ENCODE results near the gene DFFB.

Gene DFFB

GRCh38 chr1:3846541-3846940, 10.7 kb upstream of the DFFB start:
- intact Hi-C loops (cut with DNase I; ENCODE audit: low total_unique reads) = no loop called here

GRCh38 chr1:3847081-3847480, 10.2 kb upstream of the DFFB start:
- no peak for DNase-seq
- H3K36me3 ChIP-seq = peaks cover 57 to 92% (median 75%) of the 10 kb centered on the region in 3 donors
- no peak overlapping the region for H3K27ac ChIP-seq
- H3K27me3 ChIP-seq = no peaks in the 10 kb centered on the region
- H3K4me1 ChIP-seq = no peaks in the 10 kb centered on the region
- H3K4me3 ChIP-seq = no peak overlapping the region
- H3K9me3 ChIP-seq = no peaks in the 10 kb centered on the region
- TF ChIP-seq CTCF (IDR thresholded peaks at IDR 0.05) = no peak
- intact Hi-C loops (cut with DNase I; ENCODE audit: low total_unique reads) = no loop called here

More at GRCh38 chr1:3846541-3846940, 10.7 kb upstream of the DFFB start:
- Histone ChIP-seq H3K36me3 (peaks cover 53 to 92% (median 75%) of the 10 kb centered on the region in 3 donors), H3K27ac (no peak overlapping the region), H3K9me3 (no peaks in the 10 kb centered on the region), H3K4me1 (no peaks in the 10 kb centered on the region), H3K4me3 (no peak overlapping the region), H3K27me3 (no peaks in the 10 kb centered on the region)
- no peak for DNase-seq
- no peak for TF ChIP-seq CTCF (IDR thresholded peaks at IDR 0.05)

GRCh38 chr1:3850857-3851256, 6.4 kb upstream of the DFFB start:
- H3K27me3 ChIP-seq = no peaks in the 10 kb centered on the region
- peaks cover 0 to 8% (median 6%) of the 10 kb centered on the region in 4 donors for H3K4me1 ChIP-seq
- no peak for DNase-seq
- no peak overlapping the region for H3K4me3 ChIP-seq
- H3K27ac ChIP-seq = no peak overlapping the region
- no peak for TF ChIP-seq CTCF (IDR thresholded peaks at IDR 0.05)
- H3K9me3 ChIP-seq = no peaks in the 10 kb centered on the region
- intact Hi-C loops (cut with DNase I; ENCODE audit: low total_unique reads) = no loop called here
- H3K36me3 ChIP-seq = peaks cover 36 to 61% (median 48%) of the 10 kb centered on the region in 3 donors

- intact Hi-C loops (cut with DNase I; ENCODE audit: low total_unique reads) = no loop called here
- no peaks in the 10 kb centered on the region for H3K9me3 ChIP-seq
- H3K4me3 ChIP-seq = no peak overlapping the region
- no peak overlapping the region for H3K27ac ChIP-seq
- H3K36me3 ChIP-seq = peaks cover 34 to 57% (median 48%) of the 10 kb centered on the region in 3 donors
- H3K4me1 ChIP-seq = peaks cover 0 to 12% (median 10%) of the 10 kb centered on the region in 4 donors
- H3K27me3 ChIP-seq = no peaks in the 10 kb centered on the region
- DNase-seq = no peak
- no peak for TF ChIP-seq CTCF (IDR thresholded peaks at IDR 0.05)
These were observed 6.0 kb upstream of the DFFB start for GRCh38 chr1:3851292-3851691.

GRCh38 chr1:3852091-3852490, 5.2 kb upstream of the DFFB start:
- no peak for TF ChIP-seq CTCF (IDR thresholded peaks at IDR 0.05)
- no peaks in the 10 kb centered on the region for H3K27me3 ChIP-seq
- H3K27ac ChIP-seq = no peak overlapping the region
- peaks cover 0 to 13% (median 11%) of the 10 kb centered on the region in 4 donors for H3K4me1 ChIP-seq
- peaks cover 26 to 49% (median 42%) of the 10 kb centered on the region in 3 donors for H3K36me3 ChIP-seq
- H3K4me3 ChIP-seq = no peak overlapping the region
- no peaks in the 10 kb centered on the region for H3K9me3 ChIP-seq
- intact Hi-C loops (cut with DNase I; ENCODE audit: low total_unique reads) = no loop called here
- DNase-seq = no peak
